Activated CD4-positive, alpha-beta T cell treated with anti-CD3 and anti-CD28 coated beads, Interleukin-2, amount 10 ng/mL, durations not matched to agents 7 days and 5 days (primary cell): ENCODE measurements around the gene CTIF. TPM values are rescaled to one million over a fixed set of nuclear protein-coding genes. Genes with fewer than 3 reads are reported as not detected.
"Not testable (repeated sequence)": the region's sequence is repeated elsewhere in the genome, so short reads cannot be mapped to it uniquely, and the experiment has no call there.

Source experiments
- CTCF ChIA-PET: fragments of 350-600 bp; sonication (Branson Sonifier 250); formaldehyde crosslinking; loops from one replicate; lab custom pipeline; 2021; ENCODE audit warnings: antibody characterized with exemption; lab: Charles Lee
- POLR2A ChIA-PET: fragments of 350-600 bp; sonication (Branson Sonifier 250); formaldehyde crosslinking; loops from one replicate; lab custom pipeline; 2021; ENCODE audit warnings: antibody characterized with exemption; lab: Charles Lee
- DNase-seq: peaks from one replicate; pipeline ENCODE4 v3.0.0-alpha.2; 2020
- H3K27ac Mint-ChIP-seq: one replicate; pipeline ENCODE4 v1.8.0; 2021; ENCODE audit warnings: mild to moderate bottlenecking, moderate library complexity, mixed read lengths
- H3K27me3 Mint-ChIP-seq: one replicate; pipeline ENCODE4 v1.8.0; 2021; ENCODE audit warnings: mixed read lengths
- H3K36me3 Mint-ChIP-seq: one replicate; pipeline ENCODE4 v1.8.0; 2021; ENCODE audit warnings: low read depth, mixed read lengths
- H3K4me1 Mint-ChIP-seq: one replicate; pipeline ENCODE4 v1.8.0; 2021; ENCODE audit warnings: mixed read lengths
- H3K4me3 Mint-ChIP-seq: one replicate; pipeline ENCODE4 v1.8.0; 2021; ENCODE audit warnings: mild to moderate bottlenecking, moderate library complexity, mixed read lengths
- H3K9me3 Mint-ChIP-seq: one replicate; pipeline ENCODE4 v1.8.0; 2021; ENCODE audit warnings: mixed read lengths
- total RNA-seq, 2 experiments: library from RNA; stranded (reverse); gene quantifications; one replicate each; pipeline ENCODE4 v1.2.3, GENCODE V29; 2021

Gene CTIF
- total RNA-seq, 2 experiments from 2014 or later: 1.5 to 2.7 TPM

DNA sequence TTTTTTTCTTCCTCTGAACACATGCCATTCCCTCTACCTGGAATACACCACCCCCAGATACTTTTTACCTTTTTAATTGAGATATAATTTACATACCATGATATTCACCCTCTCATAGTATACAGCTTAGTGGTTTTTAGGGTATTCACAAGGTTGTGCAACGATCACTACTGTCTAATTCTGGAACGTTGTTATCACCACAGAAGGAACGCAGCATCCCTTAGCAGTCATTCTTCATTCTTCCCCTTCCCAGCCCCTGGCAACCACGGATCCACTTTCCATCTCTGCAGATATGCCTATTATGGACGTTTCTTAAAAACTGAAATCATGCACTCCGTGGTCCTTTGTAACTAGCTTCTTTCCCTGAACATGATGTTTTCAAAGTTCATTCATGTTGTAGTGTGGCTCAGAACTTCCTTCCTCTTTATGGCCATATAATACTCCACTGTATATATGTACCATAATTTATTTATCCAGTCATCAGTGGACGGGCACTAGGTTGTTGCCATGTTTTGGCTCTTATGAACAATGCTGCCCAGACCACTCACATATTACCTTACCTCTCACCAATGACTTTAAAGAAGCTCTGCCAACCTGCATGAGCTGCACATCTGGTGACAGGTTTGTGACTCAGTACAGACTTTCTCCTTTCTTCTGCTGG lies 168.9 kb downstream of the CTIF start:
- CTCF ChIA-PET: interaction anchor here (1.2 kb wide), 1 partner anchor 9 kb away, joined by 6 read pairs; no protein-coding TSS in a partner anchor
- no peak overlapping the region for H3K4me3 Mint-ChIP-seq

DNA sequence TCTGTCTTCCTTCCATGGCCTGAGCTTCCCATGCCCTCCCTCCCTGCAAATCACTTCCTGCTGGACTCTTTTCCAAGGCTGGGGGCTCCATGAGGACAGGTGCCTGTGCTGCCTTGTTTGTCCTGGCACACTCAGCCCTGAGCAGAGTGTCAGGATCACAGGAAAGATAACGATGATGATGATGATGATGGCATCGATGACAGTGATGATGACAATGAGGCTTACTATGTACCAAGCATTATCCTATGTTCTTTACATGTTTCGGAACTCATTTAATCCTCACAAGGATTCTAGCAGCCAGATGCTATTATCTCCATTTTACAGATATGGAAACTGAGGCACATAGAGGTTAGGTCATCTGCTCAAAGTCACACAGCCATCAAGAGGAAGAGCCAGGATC lies 170.0 kb downstream of the CTIF start:
- Mint-ChIP-seq H3K27me3 (no peaks in the 10 kb centered on the region), H3K9me3 (no peaks in the 10 kb centered on the region), H3K4me3 (no peak overlapping the region), H3K36me3 (no peaks in the 10 kb centered on the region), H3K27ac (no peak overlapping the region), H3K4me1 (peaks cover 3% of the 10 kb centered on the region)
- POLR2A ChIA-PET: no interaction called here
- no peak for DNase-seq
- CTCF ChIA-PET: no interaction called here

More for the DNA sequence above, 168.9 kb downstream of the CTIF start:
- Mint-ChIP-seq H3K9me3 (no peaks in the 10 kb centered on the region), H3K27ac (no peak overlapping the region), H3K27me3 (no peaks in the 10 kb centered on the region), H3K4me1 (peaks cover 13% of the 10 kb centered on the region), H3K36me3 (no peaks in the 10 kb centered on the region)
- DNase-seq: no peak
- POLR2A ChIA-PET: no interaction called here

DNA sequence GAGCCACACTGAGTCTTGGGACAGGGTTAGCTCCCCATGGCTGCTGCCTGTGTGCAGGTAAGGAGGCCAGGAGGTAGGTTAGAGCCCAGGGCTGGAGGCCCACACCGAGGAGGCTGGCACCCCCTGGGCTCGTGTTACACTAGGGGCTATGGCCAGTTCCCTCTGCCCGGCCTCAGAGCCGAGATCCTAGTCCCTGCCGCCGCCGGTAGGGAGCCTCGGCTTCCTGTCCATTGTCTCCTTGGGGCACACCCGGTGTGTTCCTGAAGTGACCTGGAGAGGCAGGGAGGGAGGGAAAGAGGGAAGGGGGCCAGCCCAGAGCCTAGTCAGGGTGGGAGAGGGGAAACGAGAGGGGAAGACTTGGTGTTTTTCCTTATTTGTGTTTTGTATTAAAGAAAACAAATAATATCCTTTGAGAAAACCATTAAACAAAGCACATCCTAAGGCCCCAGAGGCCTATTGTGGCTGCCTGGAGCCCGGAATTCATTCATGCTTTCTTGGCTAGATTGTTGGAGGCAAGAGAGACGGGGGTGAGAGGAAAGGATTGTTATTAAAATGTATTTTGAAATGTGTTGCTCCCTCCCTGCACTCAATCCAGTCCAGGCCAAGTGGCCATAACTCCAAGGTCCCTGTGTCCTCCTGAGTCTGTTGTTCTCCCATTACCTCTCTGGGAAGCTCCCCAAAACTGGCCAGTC lies 170.7 kb downstream of the CTIF start:
- Mint-ChIP-seq H3K27me3 (no peaks in the 10 kb centered on the region), H3K36me3 (no peaks in the 10 kb centered on the region)
- POLR2A ChIA-PET: no interaction called here

DNA sequence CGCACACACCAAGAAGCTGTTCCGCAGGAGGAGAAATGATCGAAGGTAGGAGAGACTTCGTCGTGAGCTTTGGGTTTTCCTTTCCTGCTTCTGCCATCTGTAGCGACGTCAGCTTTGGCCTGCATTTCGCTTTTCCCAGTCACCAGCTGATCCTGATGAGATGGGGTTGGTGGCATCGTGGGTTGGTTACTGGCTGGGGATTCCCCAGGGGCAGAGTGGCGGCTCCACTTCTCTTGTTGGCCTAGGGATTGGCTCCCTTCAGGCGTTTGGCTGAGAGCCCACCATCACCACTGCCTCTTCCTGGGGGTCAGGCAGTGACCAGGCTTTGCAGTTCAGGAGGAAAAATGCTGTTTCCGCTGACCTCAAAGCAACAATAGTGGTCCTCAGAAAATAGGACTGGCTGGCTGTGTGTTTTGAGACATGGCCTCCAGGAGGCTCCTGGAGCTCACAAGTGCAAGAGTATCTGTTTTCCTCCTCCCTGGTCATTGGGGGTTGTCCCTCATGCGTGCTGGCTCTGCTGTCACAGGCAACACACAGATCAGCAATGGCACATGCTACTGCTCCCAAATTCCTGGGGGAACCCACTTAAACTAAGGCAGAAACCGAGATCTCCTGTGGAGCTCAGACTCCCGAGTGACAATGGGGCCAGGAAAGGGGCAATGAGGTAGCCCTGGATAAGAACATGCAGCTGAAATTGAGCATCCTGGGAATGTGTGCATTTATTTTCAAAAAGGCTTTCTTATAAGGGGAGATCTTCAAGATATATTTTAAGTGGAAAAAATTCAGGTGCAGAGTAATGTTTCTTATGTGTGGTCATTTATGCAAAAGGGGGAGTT lies 173.0 kb downstream of the CTIF start:
- Mint-ChIP-seq H3K36me3 (no peaks in the 10 kb centered on the region), H3K27ac (no peak overlapping the region), H3K27me3 (no peaks in the 10 kb centered on the region), H3K4me1 (peaks cover 4% of the 10 kb centered on the region), H3K4me3 (no peak overlapping the region), H3K9me3 (no peaks in the 10 kb centered on the region)
- peak; percentile 21 for DNase-seq
- ChIA-PET CTCF (interaction anchor here (1.4 kb wide), 1 partner anchor 66 kb away, joined by 3 read pairs; no protein-coding TSS in a partner anchor), POLR2A (no interaction called here)

More for the DNA sequence above, 170.7 kb downstream of the CTIF start:
- CTCF ChIA-PET: interaction anchor here (1.0 kb wide), 1 partner anchor 63 kb away, joined by 6 read pairs; no protein-coding TSS in a partner anchor
- H3K4me3 Mint-ChIP-seq: no peak overlapping the region
- H3K4me1 Mint-ChIP-seq: no peaks in the 10 kb centered on the region
- H3K9me3 Mint-ChIP-seq: no peaks in the 10 kb centered on the region
- no peak overlapping the region for H3K27ac Mint-ChIP-seq
- DNase-seq: no peak

DNA sequence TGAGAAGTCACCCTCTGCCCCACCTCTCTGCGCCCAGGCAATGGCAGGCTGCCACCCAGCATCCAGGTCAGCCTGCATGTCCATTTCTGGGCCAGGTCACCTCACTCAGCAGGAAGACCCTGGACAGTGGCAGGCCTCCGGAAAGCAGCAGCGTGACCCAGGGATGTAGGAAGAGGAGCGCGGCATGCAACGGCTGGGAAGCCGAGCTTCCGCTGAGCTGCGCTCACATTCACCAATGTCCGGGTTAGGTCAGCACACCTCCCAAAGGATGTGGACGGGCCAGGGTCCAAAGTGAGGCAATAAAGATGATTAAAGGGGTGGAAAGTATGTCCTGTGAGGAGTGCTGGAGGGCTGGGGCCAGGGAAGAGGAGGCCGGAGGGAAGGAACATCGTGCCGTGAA lies 174.5 kb downstream of the CTIF start:
- Mint-ChIP-seq H3K4me1 (peaks cover 4% of the 10 kb centered on the region), H3K27me3 (peaks cover 2% of the 10 kb centered on the region), H3K27ac (no peak overlapping the region), H3K4me3 (no peak overlapping the region), H3K9me3 (no peaks in the 10 kb centered on the region), H3K36me3 (no peaks in the 10 kb centered on the region)
- ChIA-PET CTCF (no interaction called here), POLR2A (no interaction called here)
- DNase-seq: no peak

DNA sequence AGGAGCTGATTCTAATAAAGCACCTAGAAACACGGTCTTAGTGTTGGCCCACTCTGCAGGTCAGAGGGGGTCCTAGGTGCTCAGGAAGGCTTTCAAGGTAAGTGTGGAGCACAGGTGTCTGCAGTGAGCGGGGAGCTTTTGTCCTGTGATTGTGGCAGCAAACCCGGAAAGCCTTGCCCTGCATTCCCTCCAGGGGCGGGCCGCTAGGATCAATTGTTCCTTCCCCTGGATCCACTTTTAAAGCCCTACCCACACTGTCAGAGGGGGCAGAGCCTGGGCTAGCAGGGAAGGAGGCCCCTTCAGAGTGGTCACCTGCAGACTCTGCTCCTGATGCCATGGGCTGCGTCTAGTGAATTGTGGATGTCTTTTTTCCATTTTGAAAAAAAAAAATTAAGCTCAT lies 176.0 kb downstream of the CTIF start:
- no peak for DNase-seq
- Mint-ChIP-seq H3K27me3 (peaks cover 2% of the 10 kb centered on the region), H3K9me3 (no peaks in the 10 kb centered on the region), H3K4me1 (peaks cover 4% of the 10 kb centered on the region), H3K27ac (no peak overlapping the region), H3K4me3 (no peak overlapping the region), H3K36me3 (no peaks in the 10 kb centered on the region)
- ChIA-PET CTCF (interaction anchor here (1.0 to 1.1 kb wide), 2 partner anchors 16 to 771 kb away, joined by 3 read pairs; no protein-coding TSS in a partner anchor), POLR2A (no interaction called here)

DNA sequence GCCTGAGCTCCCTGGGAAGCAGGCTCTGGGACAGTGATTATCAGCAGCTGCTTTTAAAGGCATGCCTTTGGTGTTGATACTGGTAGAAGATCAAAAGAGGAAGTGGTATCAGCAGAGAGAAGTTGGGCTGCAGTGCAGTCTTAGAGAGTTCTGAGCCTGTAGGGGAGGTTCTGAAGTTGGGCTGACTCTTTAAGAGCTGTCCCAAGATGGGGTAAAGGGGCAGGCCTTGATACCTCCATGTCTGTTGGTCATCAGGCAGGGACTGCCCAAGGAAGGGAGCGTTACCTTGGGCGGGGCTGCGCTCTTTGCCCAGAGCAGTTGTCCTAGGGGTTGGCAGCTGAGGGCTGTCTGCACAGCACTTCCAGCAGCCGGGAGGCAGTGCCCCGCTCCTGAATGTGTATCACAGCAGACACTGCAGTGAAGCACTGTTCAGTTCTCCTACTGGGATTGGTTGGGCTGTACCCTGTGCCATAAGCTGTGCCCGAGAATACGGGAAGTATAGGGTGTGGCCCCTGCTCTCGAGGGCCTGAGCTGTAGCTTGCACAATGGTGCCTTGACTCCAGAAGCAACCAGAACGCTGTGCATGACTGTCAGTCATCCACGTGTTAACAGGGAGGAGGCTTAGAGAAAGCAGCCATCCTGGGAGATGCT lies 177.0 kb downstream of the CTIF start:
- POLR2A ChIA-PET: no interaction called here
- Mint-ChIP-seq H3K27ac (no peak overlapping the region), H3K4me1 (peaks cover 4% of the 10 kb centered on the region), H3K36me3 (no peaks in the 10 kb centered on the region), H3K4me3 (no peak overlapping the region), H3K9me3 (no peaks in the 10 kb centered on the region), H3K27me3 (peaks cover 2% of the 10 kb centered on the region)
- CTCF ChIA-PET: interaction anchor here (1.1 to 1.2 kb wide), 2 partner anchors 17 to 58 kb away, joined by 3 read pairs; no protein-coding TSS in a partner anchor
- DNase-seq: no peak

DNA sequence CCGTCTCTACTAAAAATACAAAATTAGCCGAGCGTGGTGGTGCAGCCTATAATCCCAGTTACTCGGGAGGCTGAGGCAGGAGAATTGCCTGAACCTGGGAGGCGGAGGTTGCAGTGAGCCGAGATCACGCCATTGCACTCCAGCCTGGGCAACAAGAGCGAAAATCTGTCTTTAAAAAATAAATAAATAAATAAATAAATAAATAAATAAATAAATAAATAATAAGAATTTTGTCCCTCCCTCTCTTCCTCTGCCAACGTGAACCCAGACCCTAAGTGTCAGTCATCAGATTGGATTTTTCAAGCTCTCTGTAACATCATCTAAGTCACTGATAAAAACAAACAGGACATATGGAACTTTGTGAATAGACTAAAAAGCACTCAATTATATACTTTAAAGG lies 178.4 kb downstream of the CTIF start:
- H3K27ac Mint-ChIP-seq, POLR2A ChIA-PET, H3K9me3 Mint-ChIP-seq, DNase-seq, H3K36me3 Mint-ChIP-seq, H3K4me3 Mint-ChIP-seq, H3K4me1 Mint-ChIP-seq, H3K27me3 Mint-ChIP-seq: not testable (repeated sequence)
- CTCF ChIA-PET: interaction anchor here (0.9 kb wide), 2 partner anchors 15 to 263 kb away, joined by 3 to 4 read pairs; no protein-coding TSS in a partner anchor

DNA sequence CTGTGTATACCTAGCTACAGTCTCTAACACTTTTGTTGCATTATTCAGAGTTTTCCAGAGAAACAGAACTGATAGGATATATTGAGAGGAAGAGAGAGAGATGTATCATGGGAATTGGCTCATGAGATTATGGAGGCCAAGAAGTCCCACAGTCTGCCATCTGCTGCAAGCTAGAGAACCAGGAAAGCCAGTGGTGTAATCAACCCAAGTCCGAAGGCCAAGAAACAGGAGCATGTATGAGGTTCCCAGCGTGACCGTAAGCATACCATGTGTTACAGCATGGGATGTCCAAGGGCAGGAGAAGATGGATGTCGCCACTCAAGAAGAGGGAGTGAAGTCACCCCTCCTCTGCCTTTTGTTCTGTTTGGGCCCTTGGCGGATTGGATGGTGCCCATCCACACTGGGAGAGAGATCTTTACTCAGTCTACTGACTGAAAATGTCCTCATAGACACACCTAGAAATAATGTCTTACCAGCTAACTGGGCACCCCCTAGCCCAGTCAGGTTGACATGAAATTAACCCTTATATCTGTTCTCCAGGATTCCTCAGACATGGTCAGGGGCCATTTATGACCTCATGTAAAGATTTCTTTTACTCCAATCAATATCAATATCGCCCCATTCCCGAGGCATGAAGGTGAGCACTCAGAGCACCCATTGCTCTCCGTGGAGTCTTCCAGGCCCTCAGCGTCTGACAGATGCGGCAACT lies 179.6 kb downstream of the CTIF start:
- DNase-seq: no peak
- Mint-ChIP-seq H3K27me3 (peaks cover 2% of the 10 kb centered on the region), H3K9me3 (no peaks in the 10 kb centered on the region), H3K4me1 (peaks cover 4% of the 10 kb centered on the region), H3K36me3 (no peaks in the 10 kb centered on the region), H3K27ac (no peak overlapping the region), H3K4me3 (no peak overlapping the region)
- CTCF ChIA-PET: interaction anchor here (0.9 kb wide), 1 partner anchor 14 kb away, joined by 4 read pairs; no protein-coding TSS in a partner anchor
- POLR2A ChIA-PET: no interaction called here

DNA sequence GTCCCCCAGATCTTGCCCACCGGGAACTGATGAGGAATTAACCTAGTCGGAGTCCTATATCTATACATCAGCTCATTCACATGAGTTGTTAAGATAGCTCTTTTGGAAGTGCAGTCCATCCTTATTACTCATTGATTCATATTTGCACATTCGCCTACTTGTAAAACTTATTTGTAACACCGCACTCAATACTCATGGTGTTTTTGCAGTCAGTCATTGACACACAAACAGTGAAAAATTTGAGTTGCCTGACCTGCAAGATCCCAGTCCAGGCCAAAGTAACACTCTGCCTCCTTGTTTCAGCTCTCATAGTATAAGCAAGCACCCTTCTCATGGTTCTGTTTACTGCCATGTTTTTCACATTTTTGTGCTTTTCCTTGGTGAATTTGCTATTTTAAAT lies 180.6 kb downstream of the CTIF start:
- Mint-ChIP-seq H3K36me3 (no peaks in the 10 kb centered on the region), H3K4me1 (peaks cover 4% of the 10 kb centered on the region), H3K4me3 (no peak overlapping the region), H3K9me3 (no peaks in the 10 kb centered on the region), H3K27ac (no peak overlapping the region), H3K27me3 (peaks cover 2% of the 10 kb centered on the region)
- ChIA-PET POLR2A (no interaction called here), CTCF (no interaction called here)
- no peak for DNase-seq

DNA sequence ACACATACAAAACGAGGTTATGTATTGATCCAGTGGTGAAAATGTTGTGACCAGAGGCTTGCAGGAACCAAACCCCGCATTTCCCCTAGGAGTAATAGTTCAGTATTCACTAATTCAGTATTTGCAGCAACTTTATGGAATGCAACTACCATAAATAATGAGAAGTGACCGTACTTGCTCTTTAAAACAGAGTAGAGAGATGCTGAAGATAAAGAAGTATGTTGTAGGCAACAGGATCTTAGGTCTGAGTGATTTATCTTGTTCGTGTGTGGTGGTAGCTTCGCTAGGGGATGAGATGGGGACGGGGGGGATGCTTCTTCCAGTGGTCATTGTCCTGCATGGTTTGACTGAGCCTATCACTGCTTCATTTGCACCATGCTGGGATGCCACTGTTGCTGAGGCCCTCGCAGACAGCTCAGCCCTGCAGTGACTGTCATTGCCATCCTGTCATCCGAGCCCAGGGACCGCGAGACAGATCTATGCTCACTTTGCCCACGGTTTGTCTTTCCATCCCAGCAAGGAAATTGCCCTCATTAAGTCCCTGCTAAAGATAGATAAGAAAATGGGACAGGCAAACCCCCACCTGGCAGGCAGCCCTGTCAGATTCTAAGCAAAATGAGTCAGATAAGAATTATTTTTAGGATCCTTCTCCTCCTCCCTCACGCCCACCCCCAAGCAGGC lies 181.3 kb downstream of the CTIF start:
- H3K9me3 Mint-ChIP-seq: no peaks in the 10 kb centered on the region
- H3K27ac Mint-ChIP-seq: no peak overlapping the region
- no peak overlapping the region for H3K4me3 Mint-ChIP-seq
- H3K4me1 Mint-ChIP-seq: peaks cover 4% of the 10 kb centered on the region
- POLR2A ChIA-PET: no interaction called here
- no peak for DNase-seq
- no peaks in the 10 kb centered on the region for H3K36me3 Mint-ChIP-seq
- CTCF ChIA-PET: no interaction called here
- peaks cover 2% of the 10 kb centered on the region for H3K27me3 Mint-ChIP-seq
